Upper lobe of left lung (tissue), 4 donors: Measurements from ENCODE around the gene ARHGAP26.

Source experiments
- EP300 ChIP-seq, 4 donors: sonication (generic); formaldehyde crosslinking; IDR thresholded peaks; one replicate each; pipeline ENCODE4 v1.5.1; 2017; ENCODE audit warnings: antibody characterized with exemption in 4 of 4, control low read depth in 2 of 4
- POLR2A ChIP-seq, 4 donors: fragments of 450-650 bp; IDR thresholded peaks; one replicate each; pipeline ENCODE4 v1.5.1; 2016 to 2017; ENCODE audit warnings: antibody characterized with exemption in 4 of 4, mild to moderate bottlenecking in 2 of 4
- POLR2AphosphoS5 ChIP-seq, 2 donors: sonication (generic); formaldehyde crosslinking; IDR thresholded peaks; one replicate each; pipeline ENCODE4 v1.5.1; 2017; ENCODE audit warnings: antibody characterized with exemption in 2 of 2
- TF ChIP-seq, protein P1 (sequence below), 6 experiments: fragments of 450-650 bp in 4 of 6; fragments of 200-600 bp in 2 of 6; sonication (generic) in 2 of 6; IDR thresholded peaks; one replicate each; pipeline ENCODE4 v1.5.1; 2016 to 2019; ENCODE audit warnings: antibody characterized with exemption in 6 of 6

DNA sequence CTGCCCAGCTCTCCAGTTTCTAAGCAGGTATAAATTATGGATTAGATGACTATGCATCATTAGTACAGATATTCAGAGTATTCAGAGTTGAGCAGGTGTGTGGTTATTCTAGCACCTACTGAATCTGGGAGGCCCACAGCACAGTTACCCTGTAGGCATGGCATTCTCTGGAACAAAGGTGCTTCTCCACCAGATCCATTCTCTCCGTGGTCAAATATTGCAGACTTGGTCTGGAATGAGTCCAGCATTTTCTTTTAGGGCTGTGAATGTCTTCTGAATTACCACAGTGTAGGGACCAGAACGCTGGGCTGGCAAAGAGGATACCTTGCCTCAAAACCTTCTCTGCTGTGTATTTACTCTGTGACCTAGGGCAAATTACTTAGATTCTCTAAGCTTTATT lies 116.8 kb downstream of the ARHGAP26 start:
- TF ChIP-seq, protein P1, sequence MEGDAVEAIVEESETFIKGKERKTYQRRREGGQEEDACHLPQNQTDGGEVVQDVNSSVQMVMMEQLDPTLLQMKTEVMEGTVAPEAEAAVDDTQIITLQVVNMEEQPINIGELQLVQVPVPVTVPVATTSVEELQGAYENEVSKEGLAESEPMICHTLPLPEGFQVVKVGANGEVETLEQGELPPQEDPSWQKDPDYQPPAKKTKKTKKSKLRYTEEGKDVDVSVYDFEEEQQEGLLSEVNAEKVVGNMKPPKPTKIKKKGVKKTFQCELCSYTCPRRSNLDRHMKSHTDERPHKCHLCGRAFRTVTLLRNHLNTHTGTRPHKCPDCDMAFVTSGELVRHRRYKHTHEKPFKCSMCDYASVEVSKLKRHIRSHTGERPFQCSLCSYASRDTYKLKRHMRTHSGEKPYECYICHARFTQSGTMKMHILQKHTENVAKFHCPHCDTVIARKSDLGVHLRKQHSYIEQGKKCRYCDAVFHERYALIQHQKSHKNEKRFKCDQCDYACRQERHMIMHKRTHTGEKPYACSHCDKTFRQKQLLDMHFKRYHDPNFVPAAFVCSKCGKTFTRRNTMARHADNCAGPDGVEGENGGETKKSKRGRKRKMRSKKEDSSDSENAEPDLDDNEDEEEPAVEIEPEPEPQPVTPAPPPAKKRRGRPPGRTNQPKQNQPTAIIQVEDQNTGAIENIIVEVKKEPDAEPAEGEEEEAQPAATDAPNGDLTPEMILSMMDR (IDR thresholded peaks at IDR 0.05) = no peak
- no peak for TF ChIP-seq POLR2A (IDR thresholded peaks at IDR 0.05)
- TF ChIP-seq POLR2AphosphoS5 (IDR thresholded peaks at IDR 0.05) = no peak
- no peak for TF ChIP-seq EP300 (IDR thresholded peaks at IDR 0.05)
